ENCODE results near the gene KRI1. TPM values are rescaled to one million over a fixed set of nuclear protein-coding genes. Genes with fewer than 3 reads are reported as not detected.

KRI1 gene
- total and polyA plus RNA-seq, 2 of the 8 experiments (the other 6 are each of a cell fraction or from before 2014, with no cell fraction given): 14.2 to 45.2 TPM

DNA sequence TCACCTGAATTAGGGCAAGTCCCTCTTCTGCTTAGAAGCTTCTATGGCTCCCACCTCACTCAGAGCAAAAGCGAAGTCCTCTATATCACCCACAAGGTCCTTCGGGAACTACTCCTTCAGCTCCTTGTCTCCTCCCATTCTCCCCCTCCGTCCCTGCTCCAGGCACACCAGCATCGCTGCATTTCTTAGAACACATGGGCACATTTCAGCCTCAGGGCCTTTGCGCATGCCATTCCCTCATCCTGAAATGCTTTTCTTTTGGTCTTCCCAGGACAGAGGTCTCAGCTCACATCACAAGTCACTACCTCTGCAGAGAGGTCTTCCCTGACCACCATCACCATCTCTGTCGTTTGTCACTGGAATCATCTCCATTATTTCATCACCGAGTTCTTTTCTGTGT lies 52.6 kb downstream of the KRI1 start:
- peaks cover 3 to 8% of the 10 kb centered on the region in 2 experiments for H4K20me1 ChIP-seq (replicated peaks in 1 of 2; ENCODE audit: control insufficient read depth in 1 of 2, insufficient read depth in 2 of 2, low read length in 2 of 2)
- H3K79me1 ChIP-seq (ENCODE audit: low read depth, low read length): no peaks in the 10 kb centered on the region; the same call in 1 of the 2 replicates
- no peaks in the 10 kb centered on the region for H3K36me3 ChIP-seq (ENCODE audit: control insufficient read depth in 2 of 4, insufficient read depth in 4 of 4, low read length in 3 of 4)
- H2BK5ac ChIP-seq (ENCODE audit: low read depth, low read length): no peak overlapping the region
- H3K4me1 ChIP-seq (replicated peaks in 1 of 4; ENCODE audit: control insufficient read depth in 3 of 4, insufficient read depth in 4 of 4, low read length in 3 of 4): peaks cover 0 to 26% (median 10%) of the 10 kb centered on the region in 4 experiments; a peak in 6 of 7 replicates
- ChIA-PET CTCF (ENCODE audit: partially characterized antibody) (interaction anchor here (1.0 to 6.5 kb wide), 7 partner anchors 13 to 254 kb away, joined by 3 to 55 read pairs (median 5); no protein-coding TSS in a partner anchor), POLR2A (ENCODE audit: partially characterized antibody) (interaction anchor here (0.7 to 2.0 kb wide), 4 partner anchors 10 to 39 kb away, joined by 3 to 9 read pairs (median 4); partner anchors contain the start of gene KEAP1)
- TF ChIP-seq RFX5 (IDR thresholded peaks at IDR 0.05; ENCODE audit: borderline replicate concordance, low read depth, low read length): no peak
- no peak for TF ChIP-seq NRF1 (IDR thresholded peaks at IDR 0.05; ENCODE audit: low read depth, low read length)
- no peak for TF ChIP-seq TBP (IDR thresholded peaks at IDR 0.05; ENCODE audit: low read depth, low read length)
- no peak for TF ChIP-seq SIRT6 (IDR thresholded peaks at IDR 0.05; ENCODE audit: low read length)
- no peak for TF ChIP-seq KDM5A (IDR thresholded peaks at IDR 0.05; ENCODE audit: low read length)
- TF ChIP-seq ATF3 (IDR thresholded peaks at IDR 0.05; ENCODE audit: insufficient read depth, low read depth, low read length): no peak
- peak; percentile 74; the same call in 1 of the 2 replicates for TF ChIP-seq KDM1A (IDR thresholded peaks at IDR 0.05; ENCODE audit: borderline replicate concordance, low read length)
- no peak for TF ChIP-seq YY1 (IDR thresholded peaks at IDR 0.05; ENCODE audit: low read depth, low read length)
- WGBS, 2 experiments (ENCODE audit: extremely low coverage in 1 of 2, insufficient coverage in 1 of 2, insufficient read length in 1 of 2, insufficient replicate concordance in 2 of 2, low coverage in 1 of 2, low lambda C conversion rate in 2 of 2, missing lambda C conversion rate in 1 of 2): 89% methylated on average over 7 of the region's 7 CpGs; no CpG with 5 or more reads in 1 of the 2 experiments
- no peaks in the 10 kb centered on the region for H3K9me3 ChIP-seq (ENCODE audit: insufficient read depth in 2 of 2, low read depth in 1 of 2, low read length in 1 of 2)
- H2BK12ac ChIP-seq (ENCODE audit: low read depth, low read length): 0 out of 2 replicates have a peak overlapping the region, but pooled peaks have one; percentile 27
- peak overlapping the region in 1 of 4 experiments; percentile 59; a peak in 1 of 8 replicates for H3K4me3 ChIP-seq (ENCODE audit: extremely low read depth in 1 of 4, insufficient read depth in 2 of 4, low read depth in 3 of 4, low read length in 4 of 4)
- no peaks in the 10 kb centered on the region for H3K79me2 ChIP-seq (ENCODE audit: control insufficient read depth in 1 of 2, insufficient read depth in 2 of 2, low read length in 2 of 2)
- no peak overlapping the region for H4K5ac ChIP-seq (ENCODE audit: insufficient read length, low read depth, low read length)
- FAIRE-seq: no peak
- peaks cover 28% of the 10 kb centered on the region for H3K23me2 ChIP-seq (ENCODE audit: low read depth, low read length)
- H4K8ac ChIP-seq (ENCODE audit: extremely low read depth, insufficient read depth, low read length): no peak overlapping the region
- H2BK20ac ChIP-seq (ENCODE audit: low read length): peak overlapping the region; percentile 34; the same call in 1 of the 2 replicates
- H3K56ac ChIP-seq (replicated peaks; ENCODE audit: insufficient read length, low read depth, low read length): no peak overlapping the region
- H2AK5ac ChIP-seq (ENCODE audit: low read depth, low read length): no peak overlapping the region
- no peak overlapping the region for H3K4ac ChIP-seq (replicated peaks; ENCODE audit: insufficient read length, low read depth, low read length)
- no peak for DNase-seq (ENCODE audit: low read depth in 1 of 2, low spot score in 2 of 2)
- H2AFZ ChIP-seq (ENCODE audit: low read length): no peak overlapping the region
- no peak overlapping the region for H3K9ac ChIP-seq (replicated peaks in 1 of 4; ENCODE audit: extremely low read depth in 1 of 4, low read depth in 3 of 4, low read length in 3 of 4)
- H3K27ac ChIP-seq (ENCODE audit: low read depth, low read length): no peak overlapping the region
- peaks cover 36 to 58% (median 54%) of the 10 kb centered on the region in 4 experiments; a peak in 6 of 7 replicates for H3K27me3 ChIP-seq (replicated peaks in 1 of 4; ENCODE audit: control insufficient read depth in 3 of 4, extremely low read depth in 1 of 4, insufficient read depth in 3 of 4, low read length in 3 of 4)
- H3K18ac ChIP-seq (ENCODE audit: extremely low read depth, low read length): no peak overlapping the region
- H3K4me2 ChIP-seq (ENCODE audit: insufficient read depth in 1 of 2, low read depth in 2 of 2, low read length in 2 of 2): no peak overlapping the region; a peak in 1 of 4 replicates
- no peak overlapping the region for H3K23ac ChIP-seq (ENCODE audit: insufficient read length)
- no peak overlapping the region for H4K91ac ChIP-seq (replicated peaks; ENCODE audit: insufficient read length, low read length)
- no peak overlapping the region for H2BK15ac ChIP-seq (ENCODE audit: low read length)
- no peak overlapping the region for H3K14ac ChIP-seq (ENCODE audit: insufficient read length)
- H2BK120ac ChIP-seq (replicated peaks; ENCODE audit: low read depth, low read length): no peak overlapping the region
